Lung microvascular endothelial cell (primary cell): ENCODE data around the gene RPL10. TPM values are rescaled to one million over a fixed set of nuclear protein-coding genes. Genes with fewer than 3 reads are reported as not detected.

Experiments
- DNase-seq, 2 donors: peaks; one replicate each; pipeline versions ENCODE4 v3.0.0 to v3.0.0-alpha.2; 2010; ENCODE audit warnings: low read depth in 2 of 2
- total RNA-seq: library from RNA; depleted of rRNA; stranded (reverse); fragments of >200 nt; gene quantifications from 2 replicates; pipeline ENCODE4 v1.2.1, GENCODE V29; 2014

Gene RPL10
- total RNA-seq, 1 donor from 2014 or later: 2,761 TPM

GRCh38 chrX:154446430-154446829 lies 48.3 kb downstream of the RPL10 start:
- no peak for DNase-seq

GRCh38 chrX:154448484-154448883 lies 50.3 kb downstream of the RPL10 start:
- no peak for DNase-seq

GRCh38 chrX:154449618-154450017 lies 51.4 kb downstream of the RPL10 start:
- no peak for DNase-seq

GRCh38 chrX:154450312-154450711 lies 52.1 kb downstream of the RPL10 start:
- no peak for DNase-seq

Other genes starting within 250 kb of the RPL10 start
- gene OPN1MW, start 215.8 kb upstream of the RPL10 start, total RNA-seq: 0.79 TPM in 1 of 2 replicates, not detected in the other
- gene OPN1MW2, start 178.6 kb upstream of the RPL10 start, total RNA-seq: not detected in 2 replicates
- gene OPN1MW3, start 140.8 kb upstream of the RPL10 start, total RNA-seq: 0.20 TPM in 1 of 2 replicates, not detected in the other
- gene TEX28, start 103.3 kb upstream of the RPL10 start, total RNA-seq: not detected in 2 replicates
- gene TKTL1, start 102.6 kb upstream of the RPL10 start, total RNA-seq: under 0.01 TPM in 1 of 2 replicates, not detected in the other
- gene FLNA, start 23.7 kb upstream of the RPL10 start, total RNA-seq: 781 and 1,159 TPM in 2 replicates
- gene EMD, start 19.1 kb upstream of the RPL10 start, total RNA-seq: 14.5 and 18.1 TPM in 2 replicates
- gene DNASE1L1, start 10.9 kb downstream of the RPL10 start, total RNA-seq: 79.1 and 86.3 TPM in 2 replicates
- gene TAFAZZIN, start 13.2 kb downstream of the RPL10 start, total RNA-seq: 8.5 and 11.9 TPM in 2 replicates
- 53.6 and 64.3 TPM in 2 replicates for gene ATP6AP1, start 30.3 kb downstream of the RPL10 start, total RNA-seq
- gene GDI1, start 38.8 kb downstream of the RPL10 start, total RNA-seq: 24.8 and 59.1 TPM in 2 replicates
- 45.8 and 51.0 TPM in 2 replicates for gene FAM50A, start 45.8 kb downstream of the RPL10 start, total RNA-seq
- 3.7 and 6.3 TPM in 2 replicates for gene PLXNA3, start 59.9 kb downstream of the RPL10 start, total RNA-seq
- gene LAGE3, start 80.9 kb downstream of the RPL10 start, total RNA-seq: 12.6 and 19.8 TPM in 2 replicates
- 24.6 and 31.3 TPM in 2 replicates for gene UBL4A, start 88.2 kb downstream of the RPL10 start, total RNA-seq
- gene SLC10A3, start 92.3 kb downstream of the RPL10 start, total RNA-seq: 8.5 and 14.7 TPM in 2 replicates
- 13.3 and 20.8 TPM in 2 replicates for gene FAM3A, start 117.9 kb downstream of the RPL10 start, total RNA-seq
- gene G6PD, start 148.5 kb downstream of the RPL10 start, total RNA-seq: 16.9 and 35.1 TPM in 2 replicates
- 9.2 and 11.7 TPM in 2 replicates for gene IKBKG, start 149.2 kb downstream of the RPL10 start, total RNA-seq
- gene CTAG1A, start 186.8 kb downstream of the RPL10 start, total RNA-seq: not detected in 2 replicates
- gene CTAG1B, start 220.9 kb downstream of the RPL10 start, total RNA-seq: not detected in 2 replicates